Mucosa of descending colon (tissue), 3 donors: ENCODE measurements around the gene BMP3. TPM values are rescaled to one million over a fixed set of nuclear protein-coding genes. Genes with fewer than 3 reads are reported as not detected.

Experiments
- ATAC-seq: fragments of 200-7000 bp; cut with Tn5 transposase; one replicate; pipeline ENCODE4 v1.9.1; 2020; ENCODE audit warnings: mild to moderate bottlenecking, moderate library complexity
- DNase-seq, 3 donors: peaks; one replicate each; pipeline ENCODE4 v3.0.0-alpha.2; 2020
- H3K36me3 ChIP-seq: fragments of 200-600 bp; one replicate; pipeline ENCODE4 v1.8.0; 2021; ENCODE audit warnings: low read depth, mild to moderate bottlenecking
- H3K4me1 ChIP-seq: fragments of 200-600 bp; one replicate; pipeline ENCODE4 v1.8.0; 2021; ENCODE audit warnings: low read depth, mild to moderate bottlenecking
- H3K4me3 ChIP-seq: fragments of 200-600 bp; one replicate; pipeline ENCODE4 v1.8.0; 2021; ENCODE audit warnings: mild to moderate bottlenecking
- H3K9me3 ChIP-seq: fragments of 200-600 bp; one replicate; pipeline ENCODE4 v1.8.0; 2021; ENCODE audit warnings: mild to moderate bottlenecking
- CTCF ChIP-seq: fragments of 200-600 bp; IDR thresholded peaks from one replicate; pipeline ENCODE4 v1.8.0; 2022; ENCODE audit warnings: antibody characterized with exemption, mild to moderate bottlenecking
- intact Hi-C, 2 donors: fragments of 100-400 bp; cut with DNase I in 1 of 2; cut with micrococcal nuclease in 1 of 2; formaldehyde crosslinking; loops; one replicate each; pipeline versions ENCODE4 v1.11.0 to v1.11.1; 2022; cut with DNase I, micrococcal nuclease
- long read RNA-seq, 2 donors: library from polyadenylated mRNA; unstranded; transcript quantifications; one replicate each; pipeline ENCODE4 v2.0.0, GENCODE V29; 2019 to 2021
- total RNA-seq, 3 donors: library from RNA; stranded (reverse); fragmentation: NEBNext Ultra II Directional in 2 of 3; extraction: Animal tissue kit (Norgen Biotek cat#: 25700) in 2 of 3; gene quantifications; one replicate each; pipeline versions ENCODE4 v1.2.1 to v1.2.4, GENCODE V29; 2021 to 2023
- donor health status: DM: no; HTN: no; CAD: no; lungs with moderate emphysema.
- donor health status: DM: no; HTN: no; CAD: no.
- donor health status: DM: no; HTN: yes; CAD: no.

BMP3 gene, protein sequence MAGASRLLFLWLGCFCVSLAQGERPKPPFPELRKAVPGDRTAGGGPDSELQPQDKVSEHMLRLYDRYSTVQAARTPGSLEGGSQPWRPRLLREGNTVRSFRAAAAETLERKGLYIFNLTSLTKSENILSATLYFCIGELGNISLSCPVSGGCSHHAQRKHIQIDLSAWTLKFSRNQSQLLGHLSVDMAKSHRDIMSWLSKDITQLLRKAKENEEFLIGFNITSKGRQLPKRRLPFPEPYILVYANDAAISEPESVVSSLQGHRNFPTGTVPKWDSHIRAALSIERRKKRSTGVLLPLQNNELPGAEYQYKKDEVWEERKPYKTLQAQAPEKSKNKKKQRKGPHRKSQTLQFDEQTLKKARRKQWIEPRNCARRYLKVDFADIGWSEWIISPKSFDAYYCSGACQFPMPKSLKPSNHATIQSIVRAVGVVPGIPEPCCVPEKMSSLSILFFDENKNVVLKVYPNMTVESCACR
- 10 to 100 TPM; 20.9 to 67.9 (median 39.6) TPM for total RNA-seq
- long read RNA-seq, donor 1, full-length matches to known transcripts, result 36 of 49 reads
- long read RNA-seq, donor 1, partial matches to known transcripts, result 5 of 49 reads
- long read RNA-seq, donor 1, other reads (novel, unspliced or antisense), result 8 of 49 reads
- long read RNA-seq, donor 2, full-length matches to known transcripts, result 1 of 26 reads
- long read RNA-seq, donor 2, partial matches to known transcripts, result 11 of 26 reads
- long read RNA-seq, donor 2, other reads (novel, unspliced or antisense), result 14 of 26 reads

DNA sequence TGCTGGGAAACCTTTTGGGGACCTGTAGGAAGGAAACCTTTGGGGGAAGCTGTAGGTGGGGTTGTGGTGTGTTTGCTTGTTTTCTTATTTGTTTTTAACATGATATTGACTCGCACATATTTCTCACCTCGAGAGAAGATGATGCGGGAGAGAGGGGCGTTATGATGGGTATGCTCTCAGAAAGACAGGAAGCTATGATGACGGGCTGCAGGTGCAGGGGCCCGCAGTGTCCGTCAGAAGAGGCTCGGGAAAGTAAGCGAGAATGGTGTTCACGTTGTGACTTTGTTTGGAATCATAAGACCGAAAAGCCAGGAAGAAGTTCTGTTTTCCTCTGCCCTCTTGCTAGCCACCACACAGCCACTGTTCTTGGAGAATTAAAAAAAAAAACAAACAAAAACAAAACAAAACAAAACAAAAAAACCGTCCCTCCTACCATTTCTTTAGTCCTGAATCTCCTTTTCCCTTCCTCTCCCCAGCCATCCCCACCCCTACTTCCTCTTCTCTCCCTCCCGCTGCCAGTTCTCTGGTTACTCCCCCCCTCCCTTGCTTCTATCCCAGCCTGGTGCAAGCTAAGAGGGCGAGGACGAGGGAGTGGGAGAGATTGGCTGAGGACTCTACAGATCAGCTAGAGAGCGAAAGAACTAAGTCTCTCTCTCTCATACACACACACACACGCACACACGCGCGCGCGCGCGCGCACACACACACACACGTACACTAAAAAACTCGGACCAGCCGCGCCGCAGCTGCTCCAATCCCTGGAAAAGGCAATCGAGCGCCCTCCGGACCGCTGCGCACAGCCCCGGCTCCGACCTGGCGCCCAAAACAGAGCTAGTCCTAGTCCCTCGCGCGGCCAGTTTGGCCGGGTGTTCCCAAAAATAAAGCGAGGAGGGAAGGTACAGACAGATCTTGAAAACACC lies at the start of gene BMP3:
BMP3 (plus strand) TSS at position 648 of the 920 bp plus-strand sequence. CDS start 577 bp downstream, outside the sequence.
- DNase-seq (peak; percentile 57 to 75 (median 74)), ATAC-seq (peak; percentile 76)
- H3K9me3 ChIP-seq, result no peaks in the 10 kb centered on the region
- no peaks in the 10 kb centered on the region for H3K36me3 ChIP-seq
- peak within 1 kb of the TSS; percentile 25 for H3K4me3 ChIP-seq
- no peak for TF ChIP-seq CTCF
- peaks cover 8% of the 10 kb centered on the region for H3K4me1 ChIP-seq
- intact Hi-C loops, result loop anchor here (10.0 kb wide), 1 partner anchor 666 kb away; no protein-coding TSS in a partner anchor

DNA sequence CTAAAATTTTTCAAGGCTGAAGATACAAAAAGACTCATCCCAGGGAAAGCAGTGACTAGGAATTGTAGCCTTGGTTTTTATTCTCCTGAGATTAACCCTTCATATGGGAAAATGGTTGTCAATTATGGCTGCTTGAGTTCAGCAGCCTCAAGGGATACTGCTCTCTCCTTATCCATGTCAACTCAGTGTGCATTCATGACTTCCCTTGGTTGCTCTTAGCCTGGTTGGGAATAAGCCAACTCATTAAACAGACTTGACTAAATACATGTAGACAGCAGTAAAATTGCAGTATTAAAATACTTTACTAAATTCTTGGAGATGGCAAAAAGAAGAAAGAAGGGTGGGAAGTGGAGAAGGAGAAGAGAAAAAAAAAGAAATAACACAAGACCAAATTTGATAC lies 44.5 kb upstream of the BMP3 start:
- intact Hi-C loops, result no loop called here
- no peak for ATAC-seq
- TF ChIP-seq CTCF, result no peak

GRCh38 chr4:80989921-80990544 lies 40.5 kb upstream of the BMP3 start:
- Histone ChIP-seq H3K4me3 (no peak overlapping the region), H3K36me3 (no peaks in the 10 kb centered on the region), H3K9me3 (no peaks in the 10 kb centered on the region), H3K4me1 (no peaks in the 10 kb centered on the region)
- DNase-seq (peak in 1 of 3 donors; percentile 72), ATAC-seq (peak; percentile 81)
- no peak for TF ChIP-seq CTCF
- intact Hi-C loops, result loop anchor here (5.0 to 10.0 kb wide), 2 partner anchors 623 to 625 kb away; no protein-coding TSS in a partner anchor

More for the DNA sequence above, 44.5 kb upstream of the BMP3 start:
- Histone ChIP-seq H3K9me3 (no peaks in the 10 kb centered on the region), H3K4me1 (no peaks in the 10 kb centered on the region), H3K4me3 (no peak overlapping the region), H3K36me3 (no peaks in the 10 kb centered on the region)
- no peak for DNase-seq

- Histone ChIP-seq H3K36me3 (no peaks in the 10 kb centered on the region), H3K9me3 (no peaks in the 10 kb centered on the region), H3K4me3 (no peak overlapping the region), H3K4me1 (no peaks in the 10 kb centered on the region)
- no peak for ATAC-seq
- intact Hi-C loops, result loop anchor here (5.0 to 10.0 kb wide), 2 partner anchors 624 to 626 kb away; no protein-coding TSS in a partner anchor
- no peak for DNase-seq
- TF ChIP-seq CTCF, result no peak
These were observed 39.7 kb upstream of the BMP3 start for GRCh38 chr4:80990851-80991250.

DNA sequence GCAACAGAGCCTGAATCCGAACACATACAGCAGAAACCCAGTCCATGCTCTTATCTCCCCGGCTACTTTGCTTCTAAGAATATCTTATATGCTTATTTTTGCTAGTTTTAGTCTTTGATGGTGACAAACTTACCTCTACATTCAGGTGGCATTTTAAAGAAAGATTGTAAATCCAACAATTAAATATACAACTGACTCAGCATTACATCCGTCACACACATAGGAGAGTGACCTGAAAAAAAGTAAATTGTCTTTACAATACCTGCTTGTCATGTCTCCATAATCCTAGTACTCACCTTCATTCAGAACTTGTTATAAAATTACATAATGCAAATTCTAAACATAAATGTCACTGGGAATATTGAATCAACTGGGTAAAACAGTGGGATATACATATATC lies 30.6 kb upstream of the BMP3 start:
- ATAC-seq, result no peak
- intact Hi-C loops, result loop anchor here in 1 of 2 donors (10.0 kb wide), 1 partner anchor 635 kb away; no protein-coding TSS in a partner anchor

More for the DNA sequence above, 30.6 kb upstream of the BMP3 start:
- Histone ChIP-seq H3K9me3 (no peaks in the 10 kb centered on the region), H3K4me3 (no peak overlapping the region), H3K36me3 (no peaks in the 10 kb centered on the region), H3K4me1 (no peaks in the 10 kb centered on the region)
- DNase-seq, result no peak
- TF ChIP-seq CTCF, result no peak
